Ovary (tissue), 9 donors: ENCODE data around the gene SP2. TPM values are rescaled to one million over a fixed set of nuclear protein-coding genes. Genes with fewer than 3 reads are reported as not detected.
"Not testable (repeated sequence)": the region's sequence is repeated elsewhere in the genome, so short reads cannot be mapped to it uniquely, and the experiment has no call there.

Source experiments
- DNase-seq, 5 donors: peaks; one replicate each; pipeline ENCODE4 v3.0.0-alpha.2; 2019 to 2020
- H3K27ac ChIP-seq, 2 donors: fragments of 200-600 bp; one replicate each; pipeline versions ENCODE4 v1.5.1 to v1.8.0; 2019 to 2022
- H3K27me3 ChIP-seq: fragments of 200-600 bp; one replicate; pipeline ENCODE4 v1.8.0; 2022
- H3K36me3 ChIP-seq: fragments of 200-600 bp; sonication (generic); one replicate; pipeline ENCODE4 v1.5.1; 2019
- H3K4me1 ChIP-seq: one replicate; pipeline ENCODE4 v1.8.1; 2013; ENCODE audit warnings: mild to moderate bottlenecking, moderate library complexity; ENCODE audit not compliant: insufficient read depth
- H3K4me3 ChIP-seq: fragments of 200-600 bp; sonication (generic); one replicate; pipeline ENCODE4 v1.5.1; 2017
- H3K9me3 ChIP-seq, 2 donors: fragments of 200-600 bp in 1 of 2; sonication (generic) in 1 of 2; one replicate each; pipeline versions ENCODE4 v1.5.1 to v1.8.1; 2013 to 2019; ENCODE audit warnings: mild to moderate bottlenecking in 1 of 2, moderate library complexity in 1 of 2
- CTCF ChIP-seq, 3 donors: fragments of 450-650 bp in 2 of 3; fragments of 200-600 bp in 1 of 3; IDR thresholded peaks; one replicate each; pipeline versions ENCODE4 v1.5.1 to v1.8.0; 2016 to 2022; ENCODE audit warnings: antibody characterized with exemption in 3 of 3, mild to moderate bottlenecking in 1 of 3
- EP300 ChIP-seq: sonication (generic); formaldehyde crosslinking; IDR thresholded peaks from one replicate; pipeline ENCODE4 v1.6.1; 2017; ENCODE audit warnings: antibody characterized with exemption
- POLR2A ChIP-seq: fragments of 450-650 bp; IDR thresholded peaks from one replicate; pipeline ENCODE4 v1.6.1; 2017; ENCODE audit warnings: antibody characterized with exemption, mild to moderate bottlenecking, moderate library complexity
- WGBS, 3 donors: extraction: QIAGEN DNeasy Blood & Tissue Kit in 1 of 3; methylation state at CpG; one replicate each; pipeline versions ENCODE4 v1.1.5 to v1.1.7; 2013 to 2017; 5-methylcytosine and 5-hydroxymethylcytosine counted together
- intact Hi-C, 4 donors: fragments of 100-400 bp; cut with DNase I; formaldehyde crosslinking; loops; one replicate each; pipeline versions ENCODE4 v1.11.0 to v1.15.1; 2022 to 2023
- polyA plus RNA-seq, 2 donors: library from polyadenylated mRNA; stranded (reverse); fragments of 200-250 nt in 1 of 2; fragments of 350-450 nt in 1 of 2; fragmentation: Illumina TruSeq in 1 of 2; extraction: RNeasy Lipid Tissue Mini Kit (QIAGEN cat#74804) in 1 of 2; gene quantifications; one replicate each; pipeline ENCODE4 v1.2.3, GENCODE V29; 2013 to 2014
- total RNA-seq, 7 donors: library from RNA; depleted of rRNA in 2 of 7; stranded (reverse); fragments of >200 nt in 2 of 7; fragmentation: NEBNext Ultra II Directional in 3 of 7; extraction: Animal tissue kit (Norgen Biotek cat#: 25700) in 3 of 7; gene quantifications; one replicate each; pipeline versions ENCODE4 v1.1.0 to v1.2.4, GENCODE V29; 2016 to 2023
- donor health status: DM: no; HTN: no; CAD: no; lungs with moderate emphysema.
- donor health status: DM: no; HTN: no; CAD: no.
- donor health status: Bipolar disorder and iron deficiency.
- donor health status: DM: yes; HTN: yes; CAD: no.
- donor health status: DM: no; HTN: no; CAD: no.
- donor health status: DM: yes; HTN: yes; CAD: no.

Gene SP2
- total and polyA plus RNA-seq, 9 donors: 2.6 to 22.5 (median 14.7) TPM

GRCh38 chr17:47934856-47935255 is 38.8 kb downstream of the SP2 start:
- no peaks in the 10 kb centered on the region for H3K36me3 ChIP-seq
- no peaks in the 10 kb centered on the region for H3K27me3 ChIP-seq
- no peak for DNase-seq
- no peak overlapping the region for H3K27ac ChIP-seq
- H3K4me3 ChIP-seq: no peak overlapping the region
- TF ChIP-seq POLR2A (no peak), CTCF (IDR thresholded peaks at IDR 0.05) (no peak), EP300 (no peak)
- H3K9me3 ChIP-seq: no peaks in the 10 kb centered on the region
- WGBS, 3 donors: 91 to 96% (median 95%) methylated on average over 1 of the region's 1 CpG
- H3K4me1 ChIP-seq: no peaks in the 10 kb centered on the region
- intact Hi-C loops: no loop called here

GRCh38 chr17:47935468-47935867 is 39.4 kb downstream of the SP2 start:
- H3K36me3 ChIP-seq, H3K27ac ChIP-seq, intact Hi-C loops, H3K4me1 ChIP-seq, H3K4me3 ChIP-seq, H3K27me3 ChIP-seq, H3K9me3 ChIP-seq, DNase-seq: not testable (repeated sequence)
- 64 to 82% (median 76%) methylated on average over 3 of the region's 3 CpGs for WGBS, 3 donors

- H3K4me3 ChIP-seq: no peak overlapping the region
- intact Hi-C loops: no loop called here
- H3K36me3 ChIP-seq: no peaks in the 10 kb centered on the region
- no peak for TF ChIP-seq EP300
- no peak for TF ChIP-seq CTCF (IDR thresholded peaks at IDR 0.05)
- no peak for TF ChIP-seq POLR2A
- H3K9me3 ChIP-seq: no peaks in the 10 kb centered on the region
- no peak for DNase-seq
- H3K4me1 ChIP-seq: peaks cover 3% of the 10 kb centered on the region
- WGBS, 3 donors: 56 to 76% (median 67%) methylated on average over 5 of the region's 5 CpGs
- no peak overlapping the region for H3K27ac ChIP-seq
- H3K27me3 ChIP-seq: no peaks in the 10 kb centered on the region
Observed at GRCh38 chr17:47935961-47936360, 39.9 kb downstream of the SP2 start.

GRCh38 chr17:47937941-47938340 is 41.9 kb downstream of the SP2 start:
- no peak overlapping the region for H3K27ac ChIP-seq
- peaks cover 6% of the 10 kb centered on the region for H3K4me1 ChIP-seq

More at GRCh38 chr17:47937941-47938340, 41.9 kb downstream of the SP2 start:
- Histone ChIP-seq H3K4me3 (no peak overlapping the region), H3K9me3 (no peaks in the 10 kb centered on the region), H3K27me3 (no peaks in the 10 kb centered on the region), H3K36me3 (no peaks in the 10 kb centered on the region)
- intact Hi-C loops: no loop called here
- no peak for DNase-seq
- WGBS, 3 donors: 87 to 94% (median 93%) methylated on average over 5 of the region's 5 CpGs
- no peak for TF ChIP-seq POLR2A
- no peak for TF ChIP-seq EP300
- TF ChIP-seq CTCF (IDR thresholded peaks at IDR 0.05): no peak
